NCI-H2107 treated with DMSO at 0.1 percent for 48 hours (cell line): ENCODE data around the gene LACTB.

Source experiments
- DNase-seq: peaks from one replicate; lab custom pipeline; 2025; ENCODE audit not compliant: unreplicated experiment; lab: John Stamatoyannopoulos, UW

Gene LACTB

GRCh38 chr15:63122002-63122875 lies 578 bp downstream of the LACTB start:
- no peak for DNase-seq

GRCh38 chr15:63124506-63124905 lies 2.8 kb downstream of the LACTB start:
- no peak for DNase-seq

- no peak for DNase-seq
Measured at GRCh38 chr15:63126726-63127125, 5.1 kb downstream of the LACTB start.

GRCh38 chr15:63133786-63134185 lies 12.1 kb downstream of the LACTB start:
- no peak for DNase-seq

GRCh38 chr15:63134245-63134985 lies 12.8 kb downstream of the LACTB start:
- DNase-seq = no peak

GRCh38 chr15:63135281-63135680 lies 13.6 kb downstream of the LACTB start:
- DNase-seq = no peak

GRCh38 chr15:63135804-63136203 lies 14.1 kb downstream of the LACTB start:
- DNase-seq = no peak

- no peak for DNase-seq
Measured at GRCh38 chr15:63136742-63137141, 15.1 kb downstream of the LACTB start.

- no peak for DNase-seq
Measured at GRCh38 chr15:63140936-63141335, 19.3 kb downstream of the LACTB start.

- DNase-seq = no peak
Measured at GRCh38 chr15:63145426-63145825, 23.8 kb downstream of the LACTB start.

- no peak for DNase-seq
Measured at GRCh38 chr15:63146684-63147083, 25.0 kb downstream of the LACTB start.

- no peak for DNase-seq
Measured at GRCh38 chr15:63151665-63152064, 30.0 kb downstream of the LACTB start.

GRCh38 chr15:63155486-63155885 lies 33.8 kb downstream of the LACTB start:
- no peak for DNase-seq

GRCh38 chr15:63156086-63156710 lies 34.5 kb downstream of the LACTB start:
- DNase-seq = no peak

GRCh38 chr15:63156755-63157117 lies 35.1 kb downstream of the LACTB start:
- no peak for DNase-seq

- peak; percentile 58 for DNase-seq
Measured at GRCh38 chr15:63157118-63157843, 35.6 kb downstream of the LACTB start, which contains the start of gene RPS27L. RPS27L (minus strand) TSS chr15:63157477; CDS start chr15:63157405, 72 bp downstream.

- DNase-seq = no peak
Measured at GRCh38 chr15:63157891-63158431, 36.3 kb downstream of the LACTB start.

GRCh38 chr15:63160638-63161037 lies 39.0 kb downstream of the LACTB start:
- no peak for DNase-seq

- no peak for DNase-seq
Measured at GRCh38 chr15:63163217-63163616, 41.6 kb downstream of the LACTB start.

GRCh38 chr15:63165166-63165859 lies 43.7 kb downstream of the LACTB start:
- DNase-seq = no peak
